Trophoblast cell (in vitro differentiated cells and primary cell): ENCODE data around the gene KDF1.

Experiments used
- DNase-seq, 2 donors: peaks; one replicate each; pipeline ENCODE4 v3.0.0-alpha.2; 2016
- H2AFZ ChIP-seq: 2 replicates; pipeline ENCODE4 v1.6.1; 2013; ENCODE audit warnings: low read length, moderate library complexity, mild to moderate bottlenecking; ENCODE audit not compliant: insufficient read depth, poor library complexity
- H2AK5ac ChIP-seq: 2 replicates; pipeline ENCODE4 v1.6.1; 2013; ENCODE audit warnings: mild to moderate bottlenecking, low read length
- H2BK120ac ChIP-seq: 2 replicates; pipeline ENCODE4 v1.6.1; 2013; ENCODE audit warnings: low read length, mild to moderate bottlenecking, moderate library complexity; ENCODE audit not compliant: insufficient read depth, poor library complexity
- H2BK12ac ChIP-seq: 2 replicates; pipeline ENCODE4 v1.6.1; 2013; ENCODE audit warnings: mild to moderate bottlenecking, low read length, moderate library complexity
- H2BK5ac ChIP-seq: 2 replicates; pipeline ENCODE4 v1.6.1; 2013; ENCODE audit warnings: low read length, low read depth, moderate library complexity, mild to moderate bottlenecking; ENCODE audit not compliant: poor library complexity
- H3K14ac ChIP-seq: 2 replicates; pipeline ENCODE4 v1.6.1; 2013; ENCODE audit warnings: mild to moderate bottlenecking, low read length
- H3K18ac ChIP-seq: 2 replicates; pipeline ENCODE4 v1.6.1; 2013; ENCODE audit warnings: mild to moderate bottlenecking, low read length
- H3K23ac ChIP-seq: 2 replicates; pipeline ENCODE4 v1.6.1; 2013; ENCODE audit warnings: low read length
- H3K27ac ChIP-seq: 2 replicates; pipeline ENCODE4 v1.5.1; 2013; ENCODE audit warnings: low read depth, mild to moderate bottlenecking, inconsistent platforms, low read length, moderate library complexity
- H3K27me3 ChIP-seq: 2 replicates; pipeline ENCODE4 v1.6.1; 2013; ENCODE audit warnings: inconsistent platforms, mild to moderate bottlenecking, low read length, moderate library complexity; ENCODE audit not compliant: insufficient read depth
- H3K36me3 ChIP-seq, 2 experiments: 1 replicate in 1 of 2; 2 replicates in 1 of 2; pipeline ENCODE4 v1.6.1; 2013; ENCODE audit warnings: low read length in 2 of 2, mild to moderate bottlenecking in 2 of 2, moderate library complexity in 1 of 2; ENCODE audit not compliant: insufficient read depth in 2 of 2, control insufficient read depth in 1 of 2
- H3K4ac ChIP-seq: 2 replicates; pipeline ENCODE4 v1.6.1; 2013; ENCODE audit warnings: low read depth, mild to moderate bottlenecking, low read length, moderate library complexity
- H3K4me1 ChIP-seq, 2 experiments: 1 replicate in 1 of 2; 2 replicates in 1 of 2; pipeline ENCODE4 v1.6.1; 2013; ENCODE audit warnings: low read length in 2 of 2, mild to moderate bottlenecking in 2 of 2, moderate library complexity in 1 of 2; ENCODE audit not compliant: insufficient read depth in 2 of 2, control insufficient read depth in 1 of 2
- H3K4me2 ChIP-seq: 2 replicates; pipeline ENCODE4 v1.6.1; 2013; ENCODE audit warnings: inconsistent platforms, mild to moderate bottlenecking, low read length, moderate library complexity
- H3K4me3 ChIP-seq: 2 replicates; pipeline ENCODE4 v1.5.1; 2013; ENCODE audit warnings: mild to moderate bottlenecking, low read depth, low read length, inconsistent platforms
- H3K79me1 ChIP-seq: one replicate; pipeline ENCODE4 v1.6.1; 2013; ENCODE audit warnings: low read length
- H3K79me2 ChIP-seq: 2 replicates; pipeline ENCODE4 v1.6.1; 2013; ENCODE audit warnings: low read length, mild to moderate bottlenecking; ENCODE audit not compliant: control insufficient read depth, insufficient read depth, poor library complexity
- H3K9ac ChIP-seq: 2 replicates; pipeline ENCODE4 v1.6.1; 2013; ENCODE audit warnings: mild to moderate bottlenecking, low read length
- H3K9me3 ChIP-seq: 2 replicates; pipeline ENCODE4 v1.6.1; 2013; ENCODE audit warnings: low read depth, mild to moderate bottlenecking, control low read depth, inconsistent platforms, low read length; ENCODE audit not compliant: insufficient read depth
- H4K12ac ChIP-seq: 2 replicates; pipeline ENCODE4 v1.6.1; 2013; ENCODE audit warnings: low read depth, mild to moderate bottlenecking, low read length, moderate library complexity
- H4K8ac ChIP-seq: 2 replicates; pipeline ENCODE4 v1.6.1; 2013; ENCODE audit warnings: low read depth, mild to moderate bottlenecking, low read length, moderate library complexity
- H4K91ac ChIP-seq: one replicate; pipeline ENCODE4 v1.6.1; 2013; ENCODE audit warnings: low read depth, mild to moderate bottlenecking, low read length, moderate library complexity
- WGBS: extraction: QIAGEN DNeasy Blood & Tissue Kit; methylation state at CpG from one replicate; pipeline ENCODE4 v1.1.7; 2013; ENCODE audit warnings: missing lambda C conversion rate; ENCODE audit not compliant: insufficient read length, insufficient coverage; ENCODE audit errors: extremely low coverage; 5-methylcytosine and 5-hydroxymethylcytosine counted together

The KDF1 gene

GRCh38 chr1:26942656-26943055 lies 17.6 kb downstream of the KDF1 start:
- Histone ChIP-seq H2BK12ac (no peak overlapping the region), H3K27me3 (no peaks in the 10 kb centered on the region), H3K36me3 (peaks cover 47 to 59% of the 10 kb centered on the region in 2 experiments), H3K14ac (no peak overlapping the region), H4K12ac (no peak overlapping the region), H3K79me2 (no peaks in the 10 kb centered on the region), H3K27ac (no peak overlapping the region), H3K4me3 (no peak overlapping the region), H4K91ac (no peak overlapping the region), H3K23ac (no peak overlapping the region), H3K9me3 (peaks cover 1% of the 10 kb centered on the region), H3K4me2 (no peak overlapping the region), H3K4me1 (no peaks in the 10 kb centered on the region), H2AK5ac (no peak overlapping the region), H3K9ac (no peak overlapping the region), H2AFZ (no peak overlapping the region), H4K8ac (no peak overlapping the region), H3K18ac (no peak overlapping the region), H3K79me1 (no peaks in the 10 kb centered on the region), H2BK5ac (no peak overlapping the region), H2BK120ac (no peak overlapping the region), H3K4ac (no peak overlapping the region)
- no peak for DNase-seq
- no CpG with 5 or more reads among the region's 12 CpGs for WGBS

- H4K91ac ChIP-seq, result no peak overlapping the region
These were observed 19.0 kb downstream of the KDF1 start for GRCh38 chr1:26941311-26941710.

GRCh38 chr1:26938659-26939025 lies 21.6 kb downstream of the KDF1 start:
- no peak for DNase-seq
- H3K79me1 ChIP-seq, result no peaks in the 10 kb centered on the region
- no CpG with 5 or more reads among the region's 2 CpGs for WGBS
- H4K8ac ChIP-seq, result no peak overlapping the region
- no peak overlapping the region for H3K4ac ChIP-seq
- peaks cover under 1% of the 10 kb centered on the region for H3K9me3 ChIP-seq
- H3K18ac ChIP-seq, result no peak overlapping the region
- no peak overlapping the region for H2BK12ac ChIP-seq
- H2BK120ac ChIP-seq, result no peak overlapping the region
- no peak overlapping the region for H4K12ac ChIP-seq
- H3K4me1 ChIP-seq, result no peaks in the 10 kb centered on the region
- no peak overlapping the region for H2AFZ ChIP-seq
- no peak overlapping the region for H2BK5ac ChIP-seq
- H3K36me3 ChIP-seq, result peaks cover 28 to 45% of the 10 kb centered on the region in 2 experiments
- no peaks in the 10 kb centered on the region for H3K27me3 ChIP-seq
- H3K4me2 ChIP-seq, result no peak overlapping the region
- no peak overlapping the region for H3K9ac ChIP-seq
- no peak overlapping the region for H3K4me3 ChIP-seq
- H3K27ac ChIP-seq, result no peak overlapping the region
- no peak overlapping the region for H3K23ac ChIP-seq
- no peak overlapping the region for H3K14ac ChIP-seq
- no peak overlapping the region for H4K91ac ChIP-seq
- no peaks in the 10 kb centered on the region for H3K79me2 ChIP-seq
- H2AK5ac ChIP-seq, result no peak overlapping the region

More at GRCh38 chr1:26941311-26941710, 19.0 kb downstream of the KDF1 start:
- Histone ChIP-seq H3K27me3 (no peaks in the 10 kb centered on the region), H3K18ac (no peak overlapping the region), H3K36me3 (peaks cover 46 to 57% of the 10 kb centered on the region in 2 experiments), H2AK5ac (no peak overlapping the region), H3K79me2 (no peaks in the 10 kb centered on the region), H3K27ac (no peak overlapping the region), H3K4ac (no peak overlapping the region), H4K12ac (no peak overlapping the region), H4K8ac (no peak overlapping the region), H3K9me3 (peaks cover 1% of the 10 kb centered on the region), H3K4me3 (no peak overlapping the region), H3K23ac (no peak overlapping the region), H3K14ac (no peak overlapping the region), H3K4me1 (no peaks in the 10 kb centered on the region), H3K9ac (no peak overlapping the region), H3K4me2 (no peak overlapping the region), H2BK5ac (no peak overlapping the region), H2AFZ (no peak overlapping the region), H3K79me1 (no peaks in the 10 kb centered on the region), H2BK120ac (no peak overlapping the region), H2BK12ac (no peak overlapping the region)
- DNase-seq, result no peak
- WGBS, result no CpG with 5 or more reads among the region's 10 CpGs

GRCh38 chr1:26938004-26938658 lies 22.1 kb downstream of the KDF1 start:
- H3K9ac ChIP-seq, result no peak overlapping the region
- H2AK5ac ChIP-seq, result no peak overlapping the region
- no peaks in the 10 kb centered on the region for H3K9me3 ChIP-seq
- H3K4me2 ChIP-seq, result no peak overlapping the region
- H2BK5ac ChIP-seq, result no peak overlapping the region
- H2BK12ac ChIP-seq, result no peak overlapping the region
- no peak overlapping the region for H3K18ac ChIP-seq
- H3K79me1 ChIP-seq, result no peaks in the 10 kb centered on the region
- H2BK120ac ChIP-seq, result no peak overlapping the region
- no CpG with 5 or more reads among the region's 4 CpGs for WGBS
- H3K79me2 ChIP-seq, result no peaks in the 10 kb centered on the region
- peaks cover 28 to 40% of the 10 kb centered on the region in 2 experiments for H3K36me3 ChIP-seq
- no peak overlapping the region for H3K4me3 ChIP-seq
- H3K14ac ChIP-seq, result no peak overlapping the region
- no peak overlapping the region for H2AFZ ChIP-seq
- no peaks in the 10 kb centered on the region for H3K4me1 ChIP-seq
- no peak for DNase-seq
- no peak overlapping the region for H3K23ac ChIP-seq
- no peak overlapping the region for H4K8ac ChIP-seq
- no peak overlapping the region for H4K12ac ChIP-seq
- H3K27me3 ChIP-seq, result no peaks in the 10 kb centered on the region
- no peak overlapping the region for H4K91ac ChIP-seq
- no peak overlapping the region for H3K4ac ChIP-seq
- no peak overlapping the region for H3K27ac ChIP-seq
